NCI-H1436 treated with DMSO at 0.1 percent for 48 hours (cell line): ENCODE results near the gene PLEKHM3.

Source experiments
- DNase-seq: peaks from one replicate; lab custom pipeline; 2025; lab: John Stamatoyannopoulos, UW

The PLEKHM3 gene

DNA sequence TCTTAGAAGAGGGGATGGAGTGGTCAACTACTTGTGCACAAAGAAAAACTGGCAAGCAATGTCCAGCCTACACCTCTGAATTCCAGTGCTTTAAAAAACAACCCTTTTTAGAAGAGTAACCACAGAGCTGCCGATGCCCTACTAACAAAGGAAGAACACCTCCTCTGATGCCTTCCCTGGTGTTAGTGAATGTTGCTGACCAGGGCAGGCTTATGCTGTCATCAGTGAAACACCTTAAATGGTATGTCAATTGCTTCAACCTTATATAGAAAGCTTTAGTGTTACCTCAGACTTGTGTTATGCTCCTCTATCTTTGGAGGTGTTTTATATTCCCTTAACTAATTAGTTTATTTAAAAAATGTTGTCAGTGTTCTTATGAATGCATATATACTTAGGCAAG is 175.9 kb downstream of the PLEKHM3 start:
- no peak for DNase-seq

DNA sequence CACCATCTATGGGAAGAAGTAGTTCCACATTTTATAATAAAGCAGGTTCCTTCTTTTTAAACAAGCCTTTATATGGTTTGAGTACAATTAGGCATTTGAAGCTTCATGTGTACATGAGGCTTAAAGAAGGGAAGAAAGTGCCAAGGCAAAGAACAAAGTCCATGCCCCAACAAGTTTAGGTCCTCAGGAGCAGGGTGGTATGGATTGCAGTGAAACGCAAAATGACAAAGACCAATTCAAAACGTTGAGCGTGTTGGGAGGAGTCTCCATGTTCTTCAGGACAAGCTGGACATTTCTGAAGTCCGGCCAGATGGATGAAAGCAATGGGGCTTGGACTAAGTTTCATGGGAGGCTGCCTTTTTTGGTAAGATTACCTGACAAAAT is 176.8 kb downstream of the PLEKHM3 start:
- DNase-seq: no peak

- DNase-seq: peak; percentile 76
Measured at GRCh38 chr2:207847807-207848544, 177.4 kb downstream of the PLEKHM3 start.

GRCh38 chr2:207847098-207847806 is 178.1 kb downstream of the PLEKHM3 start:
- no peak for DNase-seq

DNA sequence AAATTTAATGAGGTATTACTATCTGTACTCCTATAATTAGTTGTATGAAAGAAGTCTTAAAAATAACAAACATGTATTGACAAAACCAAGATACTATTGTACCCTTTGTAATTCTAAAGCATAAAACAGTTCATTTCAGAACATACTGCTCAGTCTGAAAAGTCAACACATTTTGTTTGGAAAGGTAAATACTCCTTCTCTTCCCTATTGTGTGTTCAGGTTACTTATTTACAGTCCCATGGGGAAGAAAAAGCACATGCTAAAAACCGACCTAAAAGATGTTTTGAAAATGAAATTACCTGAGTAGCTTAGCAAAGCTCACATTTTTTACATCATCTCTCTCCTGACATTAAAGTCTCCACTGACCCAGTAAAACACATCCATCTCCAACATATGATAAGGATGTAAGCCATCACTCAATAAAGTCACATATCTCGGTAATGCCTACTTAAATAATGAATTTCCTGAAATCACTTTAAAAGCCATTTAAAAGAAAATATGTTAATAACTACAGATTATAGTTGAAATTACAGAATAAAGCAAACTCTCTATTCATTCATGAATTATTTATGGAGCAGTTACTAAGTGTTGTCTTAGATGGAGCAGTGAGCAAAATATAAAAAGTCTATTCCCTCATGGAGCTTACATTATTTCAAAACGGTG is 180.0 kb downstream of the PLEKHM3 start:
- DNase-seq: peak; percentile 55

DNA sequence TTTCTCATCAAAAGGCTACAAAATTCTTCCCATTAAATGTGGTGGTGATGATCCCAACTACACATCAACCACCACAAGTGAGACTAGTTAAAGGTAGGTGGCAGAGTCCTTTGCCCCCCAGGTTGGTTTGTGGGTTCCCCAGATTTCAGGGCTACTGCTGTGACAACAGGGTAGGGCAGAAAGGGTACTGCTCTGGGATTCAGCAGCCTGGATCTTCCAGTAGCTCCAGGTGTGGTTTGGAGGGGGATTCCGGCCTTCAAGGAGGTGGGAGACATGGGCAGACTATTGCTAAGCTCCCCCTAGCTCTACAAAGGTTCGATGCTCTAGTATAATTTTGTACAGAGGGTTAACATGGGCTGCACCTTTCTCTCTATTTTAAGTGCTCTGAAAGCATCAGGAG is 180.7 kb downstream of the PLEKHM3 start:
- DNase-seq: no peak

DNA sequence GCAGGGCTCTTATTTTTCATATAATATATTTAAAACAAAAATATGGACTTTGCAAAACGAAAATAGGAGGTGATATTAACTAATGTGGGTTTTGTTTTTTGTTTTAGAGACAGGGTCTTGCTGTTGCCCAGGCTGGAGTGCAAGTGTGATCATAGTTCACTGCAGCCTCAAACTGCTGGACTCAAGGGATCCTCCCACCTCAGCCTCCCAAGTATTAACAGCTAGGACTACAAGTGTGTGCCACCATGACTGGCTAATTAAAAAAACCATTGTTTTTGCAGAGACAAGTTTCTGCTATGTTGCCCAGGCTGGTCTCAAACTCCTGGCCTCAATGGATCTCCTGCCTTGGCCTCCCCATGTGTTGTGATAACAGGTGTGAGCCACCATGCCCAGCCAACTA is 185.2 kb downstream of the PLEKHM3 start:
- DNase-seq: no peak

GRCh38 chr2:207839575-207839974 is 185.8 kb downstream of the PLEKHM3 start:
- DNase-seq: no peak

- DNase-seq: no peak
Measured at GRCh38 chr2:207839028-207839427, 186.3 kb downstream of the PLEKHM3 start.

GRCh38 chr2:207836521-207837133 is 188.7 kb downstream of the PLEKHM3 start:
- DNase-seq: no peak

DNA sequence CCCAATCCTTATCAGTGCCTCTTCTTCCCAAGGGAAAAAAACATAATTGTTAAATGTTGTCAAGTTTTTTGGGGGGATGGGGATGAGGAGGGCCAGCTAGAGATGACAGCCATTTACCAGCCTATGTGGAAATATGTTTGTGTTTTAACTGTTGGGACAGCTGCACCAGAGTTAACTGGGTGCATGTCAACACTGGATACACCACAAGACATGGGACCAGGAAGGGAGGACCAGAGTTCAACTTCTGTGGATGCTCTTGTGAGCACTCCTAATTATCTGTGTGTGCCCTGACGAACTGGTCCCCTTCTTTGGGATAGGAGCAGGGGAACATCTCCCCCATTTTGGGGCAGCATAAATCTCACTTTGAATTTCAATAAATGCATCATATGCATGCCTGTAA is 189.5 kb downstream of the PLEKHM3 start:
- DNase-seq: no peak

- DNase-seq: no peak
Measured at GRCh38 chr2:207833251-207833751, 192.0 kb downstream of the PLEKHM3 start.

GRCh38 chr2:207831584-207832248 is 193.6 kb downstream of the PLEKHM3 start:
- DNase-seq: no peak

- DNase-seq: no peak
Measured at GRCh38 chr2:207830778-207831438, 194.4 kb downstream of the PLEKHM3 start.

DNA sequence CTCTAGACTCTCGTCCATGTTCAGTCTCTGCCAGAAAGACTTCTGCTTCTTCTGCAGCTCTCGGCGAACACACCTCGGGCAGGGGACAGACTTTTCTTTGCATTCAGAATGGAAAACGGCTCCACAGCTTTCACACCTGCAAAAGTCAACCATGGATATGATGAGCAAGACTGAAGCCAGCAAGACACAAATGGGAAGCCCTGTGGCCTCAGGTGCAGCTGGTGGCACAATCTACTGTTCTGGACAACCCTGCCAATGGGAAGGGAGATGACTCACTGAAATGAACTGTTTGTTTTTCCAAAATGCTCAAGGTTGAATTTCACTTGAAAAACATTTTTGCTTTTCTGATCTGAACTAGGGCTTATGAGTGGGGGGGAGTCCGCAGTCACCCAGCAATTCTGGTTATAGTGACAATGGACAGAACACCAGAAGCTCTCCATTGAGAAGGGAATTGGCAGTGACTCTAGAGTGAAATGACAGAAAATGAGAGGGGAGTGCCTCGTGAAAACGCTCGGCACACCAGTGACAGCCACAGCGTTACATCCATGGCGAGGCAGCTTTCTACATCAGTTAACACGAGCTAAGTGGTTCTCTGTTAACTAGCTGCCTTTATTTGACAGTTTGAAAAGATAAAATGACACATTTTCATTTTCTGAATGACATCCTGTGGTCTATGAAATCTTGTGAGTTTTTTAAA is 196.8 kb downstream of the PLEKHM3 start:
- no peak for DNase-seq

- no peak for DNase-seq
Measured at GRCh38 chr2:207825978-207826377, 199.3 kb downstream of the PLEKHM3 start.

DNA sequence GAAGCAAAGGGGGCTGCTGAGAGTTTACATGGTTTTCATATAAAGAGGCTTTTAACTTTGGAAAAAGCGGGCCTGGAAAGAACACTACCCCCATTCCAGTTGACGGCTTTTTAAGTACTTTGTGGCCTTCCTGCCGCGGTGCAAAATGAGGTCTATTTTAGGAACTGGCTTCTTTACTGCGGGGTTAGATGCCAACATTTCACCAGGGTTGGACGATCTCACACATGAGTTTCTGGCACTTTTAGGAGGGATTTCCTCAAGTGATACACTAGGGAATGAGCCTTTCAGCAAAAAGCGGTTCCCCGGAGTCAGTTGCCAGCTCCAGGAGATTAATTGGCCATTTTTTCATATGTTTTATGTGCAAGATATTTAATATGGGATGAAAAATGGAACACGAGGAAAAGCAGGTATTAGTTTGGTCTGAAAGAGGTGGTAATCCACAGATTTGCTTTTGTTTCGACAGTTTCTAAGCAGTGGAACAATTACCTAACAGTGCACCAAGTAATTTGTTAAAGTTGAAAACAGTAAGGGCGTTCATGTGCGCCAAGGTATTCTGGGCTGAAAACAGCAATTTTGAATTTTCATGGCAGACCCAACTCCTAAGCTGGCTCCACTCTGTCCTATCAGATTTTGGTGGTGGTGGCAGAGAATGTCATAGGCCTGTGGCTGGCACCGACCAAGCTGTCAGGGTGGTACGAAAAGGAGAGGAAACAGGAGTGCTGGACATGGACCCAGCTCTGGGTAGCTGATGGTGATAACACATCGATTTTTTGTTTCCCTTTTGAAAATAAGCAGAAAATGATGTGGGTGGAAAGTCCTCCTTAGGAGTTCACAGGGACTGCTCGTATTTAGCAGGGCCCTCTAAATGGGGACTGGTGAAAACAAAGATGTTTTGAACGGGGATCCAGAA is 200.0 kb downstream of the PLEKHM3 start:
- DNase-seq: no peak

DNA sequence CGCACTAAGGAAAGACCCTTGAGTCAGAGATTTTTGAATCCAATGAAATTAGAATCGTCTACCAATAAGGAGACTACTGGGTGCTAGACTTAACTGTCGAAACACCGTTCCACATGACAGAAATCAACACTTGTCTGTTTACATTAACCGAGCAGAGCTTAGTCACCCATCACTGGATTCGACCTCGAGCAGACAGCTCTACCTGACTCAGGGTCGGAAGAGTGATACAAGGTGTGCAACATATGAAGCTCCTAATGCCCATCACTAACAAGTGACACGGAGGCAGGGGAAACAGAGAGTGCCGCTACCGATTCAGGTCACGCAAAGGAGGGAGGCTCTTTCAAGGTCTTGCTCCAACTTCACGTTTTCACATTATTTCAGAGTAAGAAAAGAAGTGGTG is 201.5 kb downstream of the PLEKHM3 start:
- DNase-seq: no peak
